Loucy (cell line): ENCODE results near the gene KDM5C.

Source experiments
- EZH2phosphoT487 ChIP-seq: fragments of 200-600 bp; IDR thresholded peaks from 2 replicates; pipeline ENCODE4 v1.6.1; 2018; ENCODE audit warnings: antibody characterized with exemption, mild to moderate bottlenecking, moderate library complexity, borderline replicate concordance
- TF ChIP-seq, protein P1 (sequence below): fragments of 200-600 bp; sonication (generic); conservative IDR thresholded peaks from 2 replicates; pipeline ENCODE4 v1.5.1; 2014; ENCODE audit warnings: mild to moderate bottlenecking, antibody characterized with exemption, low read length

DNA sequence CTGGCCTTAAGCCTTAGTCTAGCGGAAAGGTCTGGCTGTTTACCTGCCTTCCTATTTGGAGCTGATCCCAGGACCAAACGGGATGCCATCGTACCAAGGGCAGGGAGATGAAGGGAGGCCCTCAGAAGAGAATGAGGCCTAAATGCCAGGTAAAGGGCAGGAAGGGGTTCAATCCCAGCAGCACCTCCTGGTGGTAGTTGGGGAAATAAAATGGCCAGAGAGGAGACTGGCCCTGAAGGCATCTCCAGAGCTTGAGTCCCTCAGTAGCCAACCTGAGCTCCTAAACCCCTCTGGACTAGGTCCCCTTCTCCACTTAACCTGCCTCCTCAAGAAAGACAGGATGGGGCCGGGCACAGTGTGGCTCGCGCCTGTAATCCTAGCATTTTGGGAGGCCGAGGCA lies 53.7 kb downstream of the KDM5C start:
- TF ChIP-seq, protein P1, sequence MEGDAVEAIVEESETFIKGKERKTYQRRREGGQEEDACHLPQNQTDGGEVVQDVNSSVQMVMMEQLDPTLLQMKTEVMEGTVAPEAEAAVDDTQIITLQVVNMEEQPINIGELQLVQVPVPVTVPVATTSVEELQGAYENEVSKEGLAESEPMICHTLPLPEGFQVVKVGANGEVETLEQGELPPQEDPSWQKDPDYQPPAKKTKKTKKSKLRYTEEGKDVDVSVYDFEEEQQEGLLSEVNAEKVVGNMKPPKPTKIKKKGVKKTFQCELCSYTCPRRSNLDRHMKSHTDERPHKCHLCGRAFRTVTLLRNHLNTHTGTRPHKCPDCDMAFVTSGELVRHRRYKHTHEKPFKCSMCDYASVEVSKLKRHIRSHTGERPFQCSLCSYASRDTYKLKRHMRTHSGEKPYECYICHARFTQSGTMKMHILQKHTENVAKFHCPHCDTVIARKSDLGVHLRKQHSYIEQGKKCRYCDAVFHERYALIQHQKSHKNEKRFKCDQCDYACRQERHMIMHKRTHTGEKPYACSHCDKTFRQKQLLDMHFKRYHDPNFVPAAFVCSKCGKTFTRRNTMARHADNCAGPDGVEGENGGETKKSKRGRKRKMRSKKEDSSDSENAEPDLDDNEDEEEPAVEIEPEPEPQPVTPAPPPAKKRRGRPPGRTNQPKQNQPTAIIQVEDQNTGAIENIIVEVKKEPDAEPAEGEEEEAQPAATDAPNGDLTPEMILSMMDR = peak; percentile 29
- no peak for TF ChIP-seq EZH2phosphoT487
